GM13977 (cell line): ENCODE results near the gene CYP26A1.
A peak's percentile ranks its signal among the peaks of the same experiment; 100 is the strongest.

Source experiments
- DNase-seq: peaks from one replicate; pipeline ENCODE4 v3.0.0; 2012; ENCODE audit warnings: low spot score
- CTCF ChIP-seq: IDR thresholded peaks from 2 replicates; pipeline ENCODE4 v1.5.1; 2012; ENCODE audit warnings: mild to moderate bottlenecking, control low read depth; ENCODE audit not compliant: insufficient read depth; ENCODE audit errors: extremely low read depth, missing control alignments
- in situ Hi-C: fragments of 300-500 bp; cut with MboI; formaldehyde crosslinking; loops from one replicate; pipeline ENCODE4 v1.12.0; 2022; ENCODE audit warnings: low sequenced_read_pairs, low pct_unique_long_range_greater_than_20kb, mixed read lengths, inconsistent platforms; ENCODE audit not compliant: unreplicated experiment

The CYP26A1 gene

GRCh38 chr10:93032809-93033137 is 40.9 kb upstream of the CYP26A1 start:
- no peak for DNase-seq
- TF ChIP-seq CTCF: no peak
- in situ Hi-C loops: no loop called here

- in situ Hi-C loops: no loop called here
- DNase-seq: no peak
- TF ChIP-seq CTCF: no peak
Measured at GRCh38 chr10:93034426-93034825, 39.3 kb upstream of the CYP26A1 start.

GRCh38 chr10:93039110-93039509 is 34.6 kb upstream of the CYP26A1 start:
- no peak for DNase-seq
- no peak for TF ChIP-seq CTCF

GRCh38 chr10:93039721-93040120 is 34.0 kb upstream of the CYP26A1 start:
- TF ChIP-seq CTCF: peak; percentile 55
- in situ Hi-C loops: no loop called here
- peak; percentile 67 for DNase-seq

More at GRCh38 chr10:93039110-93039509, 34.6 kb upstream of the CYP26A1 start:
- in situ Hi-C loops: no loop called here

GRCh38 chr10:93054486-93054885 is 19.2 kb upstream of the CYP26A1 start:
- no peak for DNase-seq
- no peak for TF ChIP-seq CTCF
- in situ Hi-C loops: no loop called here

- in situ Hi-C loops: no loop called here
- TF ChIP-seq CTCF: no peak
- DNase-seq: no peak
Measured at GRCh38 chr10:93058139-93058538, 15.6 kb upstream of the CYP26A1 start.

- in situ Hi-C loops: no loop called here
- peak; percentile 33 for DNase-seq
Measured at GRCh38 chr10:93059975-93060886, 13.5 kb upstream of the CYP26A1 start, which contains the start of gene CYP26C1. TSS of gene CYP26C1 (plus strand) at chr10:93060798. CDS start at chr10:93061264, 466 bp downstream.

More at GRCh38 chr10:93059975-93060886, 13.5 kb upstream of the CYP26A1 start, which contains the start of gene CYP26C1:
- TF ChIP-seq CTCF: no peak
